ENCODE measurements around the gene KRT2.

GRCh38 chr12:52677126-52677525 lies 25.1 kb upstream of the KRT2 start:
- TF ChIP-seq CTCF (IDR thresholded peaks at IDR 0.05 in 8 of 11, conservative IDR thresholded peaks at IDR 0.05 in 3 of 11) = no peak
- TF ChIP-seq POLR2A (IDR thresholded peaks at IDR 0.05) = no peak
- no peak for TF ChIP-seq POLR2AphosphoS5 (IDR thresholded peaks at IDR 0.05)

Measured in spleen (tissue), 7 donors.